ENCODE measurements around the gene NOC4L. TPM values are rescaled to one million over a fixed set of nuclear protein-coding genes. Genes with fewer than 3 reads are reported as not detected.
"Not testable (repeated sequence)": the region's sequence is repeated elsewhere in the genome, so short reads cannot be mapped to it uniquely, and the experiment has no call there.

The NOC4L gene
- total and polyA plus RNA-seq, 2 experiments from 2014 or later, result 42.4 to 54.7 TPM

DNA sequence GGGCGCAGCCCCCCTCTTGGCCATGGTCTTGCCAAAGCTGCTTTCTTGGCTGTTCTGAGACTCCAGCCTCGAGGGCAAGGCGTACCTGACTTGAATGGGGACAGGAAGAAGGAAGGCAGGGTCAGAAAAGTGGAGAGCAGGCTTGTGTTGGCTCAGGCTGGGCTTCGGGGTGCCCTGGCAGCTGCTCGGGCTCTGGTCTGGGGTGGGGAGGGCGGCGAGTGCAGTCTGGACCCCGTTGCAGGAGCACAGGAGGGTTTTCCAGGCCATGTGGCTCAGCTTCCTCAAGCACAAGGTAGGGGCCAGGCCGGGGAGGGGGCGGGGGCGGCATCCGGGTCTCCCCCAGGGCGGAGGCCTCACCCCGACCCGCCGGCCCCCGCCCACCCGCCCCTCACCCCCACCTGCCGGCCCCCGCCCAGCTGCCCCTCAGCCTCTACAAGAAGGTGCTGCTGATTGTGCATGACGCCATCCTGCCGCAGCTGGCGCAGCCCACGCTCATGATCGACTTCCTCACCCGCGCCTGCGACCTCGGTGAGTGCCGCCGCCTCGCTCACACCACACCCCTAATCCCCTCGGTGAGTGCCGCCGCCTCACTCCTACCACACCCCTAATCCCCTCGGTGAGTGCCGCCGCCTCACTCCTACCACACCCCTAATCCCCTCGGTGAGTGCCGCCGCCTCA is 4.2 kb downstream of the NOC4L start (continued):
- TF ChIP-seq, protein P1, sequence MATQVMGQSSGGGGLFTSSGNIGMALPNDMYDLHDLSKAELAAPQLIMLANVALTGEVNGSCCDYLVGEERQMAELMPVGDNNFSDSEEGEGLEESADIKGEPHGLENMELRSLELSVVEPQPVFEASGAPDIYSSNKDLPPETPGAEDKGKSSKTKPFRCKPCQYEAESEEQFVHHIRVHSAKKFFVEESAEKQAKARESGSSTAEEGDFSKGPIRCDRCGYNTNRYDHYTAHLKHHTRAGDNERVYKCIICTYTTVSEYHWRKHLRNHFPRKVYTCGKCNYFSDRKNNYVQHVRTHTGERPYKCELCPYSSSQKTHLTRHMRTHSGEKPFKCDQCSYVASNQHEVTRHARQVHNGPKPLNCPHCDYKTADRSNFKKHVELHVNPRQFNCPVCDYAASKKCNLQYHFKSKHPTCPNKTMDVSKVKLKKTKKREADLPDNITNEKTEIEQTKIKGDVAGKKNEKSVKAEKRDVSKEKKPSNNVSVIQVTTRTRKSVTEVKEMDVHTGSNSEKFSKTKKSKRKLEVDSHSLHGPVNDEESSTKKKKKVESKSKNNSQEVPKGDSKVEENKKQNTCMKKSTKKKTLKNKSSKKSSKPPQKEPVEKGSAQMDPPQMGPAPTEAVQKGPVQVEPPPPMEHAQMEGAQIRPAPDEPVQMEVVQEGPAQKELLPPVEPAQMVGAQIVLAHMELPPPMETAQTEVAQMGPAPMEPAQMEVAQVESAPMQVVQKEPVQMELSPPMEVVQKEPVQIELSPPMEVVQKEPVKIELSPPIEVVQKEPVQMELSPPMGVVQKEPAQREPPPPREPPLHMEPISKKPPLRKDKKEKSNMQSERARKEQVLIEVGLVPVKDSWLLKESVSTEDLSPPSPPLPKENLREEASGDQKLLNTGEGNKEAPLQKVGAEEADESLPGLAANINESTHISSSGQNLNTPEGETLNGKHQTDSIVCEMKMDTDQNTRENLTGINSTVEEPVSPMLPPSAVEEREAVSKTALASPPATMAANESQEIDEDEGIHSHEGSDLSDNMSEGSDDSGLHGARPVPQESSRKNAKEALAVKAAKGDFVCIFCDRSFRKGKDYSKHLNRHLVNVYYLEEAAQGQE (IDR thresholded peaks at IDR 0.05; ENCODE audit: unreplicated experiment), result no peak

DNA sequence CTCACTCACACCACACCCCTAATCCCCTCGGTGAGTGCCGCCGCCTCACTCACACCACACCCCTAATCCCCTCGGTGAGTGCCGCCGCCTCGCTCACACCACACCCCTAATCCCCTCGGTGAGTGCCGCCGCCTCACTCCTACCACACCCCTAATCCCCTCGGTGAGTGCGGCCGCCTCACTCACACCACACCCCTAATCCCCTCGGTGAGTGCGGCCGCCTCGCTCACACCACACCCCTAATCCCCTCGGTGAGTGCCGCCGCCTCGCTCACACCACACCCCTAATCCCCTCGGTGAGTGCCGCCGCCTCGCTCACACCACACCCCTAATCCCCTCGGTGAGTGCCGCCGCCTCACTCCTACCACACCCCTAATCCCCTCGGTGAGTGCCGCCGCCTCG is 5.3 kb downstream of the NOC4L start:
- H3K4me2 ChIP-seq; H2AFZ ChIP-seq; H3K27me3 ChIP-seq (ENCODE audit: insufficient read depth); H3K4me3 ChIP-seq; H3K9me3 Mint-ChIP-seq; H3K27ac Mint-ChIP-seq; H3K4me3 Mint-ChIP-seq; H3K36me3 ChIP-seq (ENCODE audit: insufficient read depth); H3F3A ChIP-seq (replicated peaks; ENCODE audit: low read depth); H4K20me1 ChIP-seq (replicated peaks; ENCODE audit: insufficient read depth); H3K27ac ChIP-seq (ENCODE audit: low read depth); ATAC-seq; H3K4me1 ChIP-seq (ENCODE audit: insufficient read depth); H3K4me1 Mint-ChIP-seq; DNase-seq (ENCODE audit: low spot score); H3K9me2 ChIP-seq (ENCODE audit: insufficient read depth): not testable (repeated sequence)
- Mint-ChIP-seq H3K36me3 (ENCODE audit: low read depth) (peaks cover 28% of the 10 kb centered on the region), H3K27me3 (ENCODE audit: insufficient read depth, low read depth, poor library complexity) (peaks cover 12% of the 10 kb centered on the region)
- peaks cover 31% of the 10 kb centered on the region for H3K79me2 ChIP-seq (replicated peaks; ENCODE audit: insufficient read depth)

DNA sequence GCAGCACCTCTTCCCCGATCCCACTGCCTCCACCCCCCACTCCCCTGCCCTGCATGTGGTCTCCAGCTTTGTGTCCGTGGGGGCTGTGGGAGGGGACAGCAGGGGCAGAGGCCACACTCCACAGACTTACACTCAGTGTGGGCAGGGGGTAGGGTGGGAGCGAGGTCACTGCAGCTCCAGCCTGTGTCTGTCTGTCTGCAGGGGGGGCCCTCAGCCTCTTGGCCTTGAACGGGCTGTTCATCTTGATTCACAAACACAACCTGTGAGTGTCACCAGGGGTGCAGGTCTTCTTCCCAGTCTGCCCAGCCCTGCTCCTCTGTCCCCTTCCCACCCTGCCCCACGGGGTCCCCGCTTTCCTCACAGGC is 6.5 kb downstream of the NOC4L start:
- DNase-seq (ENCODE audit: low spot score) (no peak), ATAC-seq (no peak)
- Mint-ChIP-seq H3K4me1 (no peaks in the 10 kb centered on the region; the same call in 2 of the 3 replicates), H3K27ac (no peak overlapping the region), H3K4me3 (no peak overlapping the region), H3K27me3 (ENCODE audit: insufficient read depth, low read depth, poor library complexity) (peaks cover 3% of the 10 kb centered on the region), H3K36me3 (ENCODE audit: low read depth) (peaks cover 27% of the 10 kb centered on the region), H3K9me3 (peaks cover 2% of the 10 kb centered on the region)
- Histone ChIP-seq H2AFZ (no peak overlapping the region), H3K36me3 (ENCODE audit: insufficient read depth) (no peaks in the 10 kb centered on the region), H3K9me2 (ENCODE audit: insufficient read depth) (no peaks in the 10 kb centered on the region), H3K79me2 (replicated peaks; ENCODE audit: insufficient read depth) (peaks cover 19% of the 10 kb centered on the region), H3K4me2 (no peak overlapping the region), H3F3A (replicated peaks; ENCODE audit: low read depth) (peaks cover under 1% of the 10 kb centered on the region), H4K20me1 (replicated peaks; ENCODE audit: insufficient read depth) (no peaks in the 10 kb centered on the region), H3K4me3 (no peak overlapping the region), H3K4me1 (ENCODE audit: insufficient read depth) (no peaks in the 10 kb centered on the region), H3K27me3 (ENCODE audit: insufficient read depth) (no peaks in the 10 kb centered on the region), H3K27ac (ENCODE audit: low read depth) (no peak overlapping the region)
- TF ChIP-seq STAT1 (IDR thresholded peaks at IDR 0.05; ENCODE audit: unreplicated experiment) (no peak), POLR2AphosphoS5 (IDR thresholded peaks at IDR 0.05; ENCODE audit: low read depth) (no peak), CREB1 (CRISPR knock-in tag; IDR thresholded peaks at IDR 0.05; ENCODE audit: low read depth) (no peak), NANOG (IDR thresholded peaks at IDR 0.05; ENCODE audit: borderline replicate concordance) (no peak), EZH2 (IDR thresholded peaks at IDR 0.05; ENCODE audit: low read depth, unreplicated experiment) (no peak)
- TF ChIP-seq, protein P2, sequence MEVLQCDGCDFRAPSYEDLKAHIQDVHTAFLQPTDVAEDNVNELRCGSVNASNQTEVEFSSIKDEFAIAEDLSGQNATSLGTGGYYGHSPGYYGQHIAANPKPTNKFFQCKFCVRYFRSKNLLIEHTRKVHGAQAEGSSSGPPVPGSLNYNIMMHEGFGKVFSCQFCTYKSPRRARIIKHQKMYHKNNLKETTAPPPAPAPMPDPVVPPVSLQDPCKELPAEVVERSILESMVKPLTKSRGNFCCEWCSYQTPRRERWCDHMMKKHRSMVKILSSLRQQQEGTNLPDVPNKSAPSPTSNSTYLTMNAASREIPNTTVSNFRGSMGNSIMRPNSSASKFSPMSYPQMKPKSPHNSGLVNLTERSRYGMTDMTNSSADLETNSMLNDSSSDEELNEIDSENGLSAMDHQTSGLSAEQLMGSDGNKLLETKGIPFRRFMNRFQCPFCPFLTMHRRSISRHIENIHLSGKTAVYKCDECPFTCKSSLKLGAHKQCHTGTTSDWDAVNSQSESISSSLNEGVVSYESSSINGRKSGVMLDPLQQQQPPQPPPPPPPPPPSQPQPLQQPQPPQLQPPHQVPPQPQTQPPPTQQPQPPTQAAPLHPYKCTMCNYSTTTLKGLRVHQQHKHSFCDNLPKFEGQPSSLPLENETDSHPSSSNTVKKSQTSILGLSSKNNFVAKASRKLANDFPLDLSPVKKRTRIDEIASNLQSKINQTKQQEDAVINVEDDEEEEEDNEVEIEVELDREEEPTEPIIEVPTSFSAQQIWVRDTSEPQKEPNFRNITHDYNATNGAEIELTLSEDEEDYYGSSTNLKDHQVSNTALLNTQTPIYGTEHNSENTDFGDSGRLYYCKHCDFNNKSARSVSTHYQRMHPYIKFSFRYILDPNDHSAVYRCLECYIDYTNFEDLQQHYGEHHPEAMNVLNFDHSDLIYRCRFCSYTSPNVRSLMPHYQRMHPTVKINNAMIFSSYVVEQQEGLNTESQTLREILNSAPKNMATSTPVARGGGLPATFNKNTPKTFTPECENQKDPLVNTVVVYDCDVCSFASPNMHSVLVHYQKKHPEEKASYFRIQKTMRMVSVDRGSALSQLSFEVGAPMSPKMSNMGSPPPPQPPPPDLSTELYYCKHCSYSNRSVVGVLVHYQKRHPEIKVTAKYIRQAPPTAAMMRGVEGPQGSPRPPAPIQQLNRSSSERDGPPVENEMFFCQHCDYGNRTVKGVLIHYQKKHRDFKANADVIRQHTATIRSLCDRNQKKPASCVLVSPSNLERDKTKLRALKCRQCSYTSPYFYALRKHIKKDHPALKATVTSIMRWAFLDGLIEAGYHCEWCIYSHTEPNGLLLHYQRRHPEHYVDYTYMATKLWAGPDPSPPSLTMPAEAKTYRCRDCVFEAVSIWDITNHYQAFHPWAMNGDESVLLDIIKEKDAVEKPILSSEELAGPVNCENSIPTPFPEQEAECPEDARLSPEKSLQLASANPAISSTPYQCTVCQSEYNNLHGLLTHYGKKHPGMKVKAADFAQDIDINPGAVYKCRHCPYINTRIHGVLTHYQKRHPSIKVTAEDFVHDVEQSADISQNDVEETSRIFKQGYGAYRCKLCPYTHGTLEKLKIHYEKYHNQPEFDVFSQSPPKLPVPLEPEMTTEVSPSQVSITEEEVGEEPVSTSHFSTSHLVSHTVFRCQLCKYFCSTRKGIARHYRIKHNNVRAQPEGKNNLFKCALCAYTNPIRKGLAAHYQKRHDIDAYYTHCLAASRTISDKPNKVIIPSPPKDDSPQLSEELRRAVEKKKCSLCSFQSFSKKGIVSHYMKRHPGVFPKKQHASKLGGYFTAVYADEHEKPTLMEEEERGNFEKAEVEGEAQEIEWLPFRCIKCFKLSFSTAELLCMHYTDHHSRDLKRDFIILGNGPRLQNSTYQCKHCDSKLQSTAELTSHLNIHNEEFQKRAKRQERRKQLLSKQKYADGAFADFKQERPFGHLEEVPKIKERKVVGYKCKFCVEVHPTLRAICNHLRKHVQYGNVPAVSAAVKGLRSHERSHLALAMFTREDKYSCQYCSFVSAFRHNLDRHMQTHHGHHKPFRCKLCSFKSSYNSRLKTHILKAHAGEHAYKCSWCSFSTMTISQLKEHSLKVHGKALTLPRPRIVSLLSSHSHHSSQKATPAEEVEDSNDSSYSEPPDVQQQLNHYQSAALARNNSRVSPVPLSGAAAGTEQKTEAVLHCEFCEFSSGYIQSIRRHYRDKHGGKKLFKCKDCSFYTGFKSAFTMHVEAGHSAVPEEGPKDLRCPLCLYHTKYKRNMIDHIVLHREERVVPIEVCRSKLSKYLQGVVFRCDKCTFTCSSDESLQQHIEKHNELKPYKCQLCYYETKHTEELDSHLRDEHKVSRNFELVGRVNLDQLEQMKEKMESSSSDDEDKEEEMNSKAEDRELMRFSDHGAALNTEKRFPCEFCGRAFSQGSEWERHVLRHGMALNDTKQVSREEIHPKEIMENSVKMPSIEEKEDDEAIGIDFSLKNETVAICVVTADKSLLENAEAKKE (CRISPR knock-in tag; IDR thresholded peaks at IDR 0.05), result no peak

Data from GM23338 (cell line).